GM21619 (cell line): Measurements from ENCODE around the gene PCDHGB5.
"Not testable (repeated sequence)": the region's sequence is repeated elsewhere in the genome, so short reads cannot be mapped to it uniquely, and the experiment has no call there.

Experiments used
- ATAC-seq: cut with Tn5 transposase; IDR thresholded peaks from one replicate; pipeline ENCODE4 v1.9.1; 2021; ENCODE audit not compliant: unreplicated experiment

The PCDHGB5 gene

GRCh38 chr5:141375444-141376155 lies 22.1 kb upstream of the PCDHGB5 start:
- not testable (repeated sequence) for ATAC-seq

GRCh38 chr5:141382469-141383294 lies 15.1 kb upstream of the PCDHGB5 start, which contains the start of gene PCDHGA7:
TSS of gene PCDHGA7 (plus strand) at chr5:141382742. CDS start at chr5:141382900, 158 bp downstream.
- no peak for ATAC-seq

- ATAC-seq = no peak
Observed at GRCh38 chr5:141383345-141383744, 14.4 kb upstream of the PCDHGB5 start.

- no peak for ATAC-seq
Observed at GRCh38 chr5:141384471-141385267, 13.1 kb upstream of the PCDHGB5 start.

GRCh38 chr5:141387557-141388311 lies 10.0 kb upstream of the PCDHGB5 start, which contains the start of gene PCDHGB4:
TSS of gene PCDHGB4 (plus strand) at chr5:141387698. CDS start at chr5:141387885, 187 bp downstream.
- ATAC-seq = peak; percentile 91

- no peak for ATAC-seq
Observed at GRCh38 chr5:141388661-141389060, 9.1 kb upstream of the PCDHGB5 start.

GRCh38 chr5:141389153-141390042 lies 8.3 kb upstream of the PCDHGB5 start:
- ATAC-seq = no peak

GRCh38 chr5:141392429-141393198 lies 5.1 kb upstream of the PCDHGB5 start, which contains the start of gene PCDHGA8:
TSS of gene PCDHGA8 (plus strand) at chr5:141392633. CDS start at chr5:141392814, 181 bp downstream.
- no peak for ATAC-seq

- no peak for ATAC-seq
Observed at GRCh38 chr5:141393267-141393666, 4.5 kb upstream of the PCDHGB5 start.

- not testable (repeated sequence) for ATAC-seq
Observed at GRCh38 chr5:141394401-141395187, 3.2 kb upstream of the PCDHGB5 start.

GRCh38 chr5:141398608-141399007 lies 861 bp downstream of the PCDHGB5 start:
- no peak for ATAC-seq

- no peak for ATAC-seq
Observed at GRCh38 chr5:141399555-141400258, 2.0 kb downstream of the PCDHGB5 start.

GRCh38 chr5:141402553-141403243 lies 5.0 kb downstream of the PCDHGB5 start, which contains the start of gene PCDHGA9:
TSS of gene PCDHGA9 (plus strand) at chr5:141402778. CDS start at chr5:141402953, 175 bp downstream.
- ATAC-seq = no peak

- ATAC-seq = no peak
Observed at GRCh38 chr5:141403387-141403786, 5.6 kb downstream of the PCDHGB5 start.

GRCh38 chr5:141407790-141408505 lies 10.2 kb downstream of the PCDHGB5 start, which contains the start of gene PCDHGB6:
TSS of gene PCDHGB6 (plus strand) at chr5:141408021. CDS start at chr5:141408203, 182 bp downstream.
- ATAC-seq = peak; percentile 78
